GOT3 (cell line): Measurements from ENCODE around the gene SLC35F3.

Experiments
- DNase-seq: peaks from one replicate; lab custom pipeline; 2025; ENCODE audit warnings: mixed read lengths; lab: John Stamatoyannopoulos, UW

The SLC35F3 gene

DNA sequence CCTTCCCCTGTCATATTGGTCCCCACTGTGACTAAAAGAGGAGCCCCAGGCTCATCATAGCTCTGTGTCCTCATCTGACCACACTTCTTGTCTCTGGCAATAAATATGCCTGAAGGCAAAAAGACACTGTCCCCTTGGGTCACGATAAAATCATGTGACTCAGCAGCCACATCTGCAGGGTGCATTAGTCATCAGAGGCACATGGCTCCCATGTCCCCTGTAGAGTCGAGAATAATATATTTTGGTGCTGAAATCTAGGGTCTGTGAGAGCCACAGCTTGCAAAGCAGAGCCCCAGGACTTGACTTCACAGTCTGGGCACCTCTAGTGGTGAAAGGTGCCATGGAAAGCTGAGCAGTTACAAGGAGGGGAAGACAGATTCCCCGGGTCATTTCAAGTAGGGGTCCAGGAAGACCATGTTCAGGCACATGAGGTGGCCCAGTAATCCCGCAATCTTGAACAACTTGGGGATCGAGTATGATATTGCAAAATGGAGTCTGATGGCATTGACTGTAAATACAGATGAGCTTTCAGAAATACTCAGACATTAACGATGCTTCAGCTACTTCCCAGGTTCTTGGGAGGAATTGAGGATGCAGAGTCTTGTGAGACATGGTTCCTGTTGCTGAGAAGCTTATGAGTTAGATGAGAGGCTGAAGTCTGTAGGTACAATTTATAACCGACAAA is 68.6 kb downstream of the SLC35F3 start:
- DNase-seq: no peak

DNA sequence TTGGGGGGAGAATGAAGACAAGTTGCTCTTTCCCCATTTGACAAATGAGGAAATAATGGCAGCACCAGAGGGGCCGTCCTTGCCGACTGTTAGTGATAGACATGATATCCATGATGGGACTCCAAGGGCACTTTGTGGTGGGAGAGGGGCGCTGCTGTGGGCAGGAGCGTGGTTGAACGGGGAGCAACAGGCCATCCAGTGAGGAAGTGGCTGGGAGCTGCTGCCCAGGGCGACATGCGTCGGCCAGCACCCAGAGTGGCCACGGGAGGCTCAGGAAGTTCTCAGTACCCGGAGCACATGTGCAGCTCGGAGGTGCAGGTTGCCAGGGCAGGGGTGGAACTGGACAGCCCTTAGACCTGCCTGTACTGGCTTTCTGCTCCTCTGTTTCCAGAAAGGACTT is 71.0 kb downstream of the SLC35F3 start:
- DNase-seq: no peak

DNA sequence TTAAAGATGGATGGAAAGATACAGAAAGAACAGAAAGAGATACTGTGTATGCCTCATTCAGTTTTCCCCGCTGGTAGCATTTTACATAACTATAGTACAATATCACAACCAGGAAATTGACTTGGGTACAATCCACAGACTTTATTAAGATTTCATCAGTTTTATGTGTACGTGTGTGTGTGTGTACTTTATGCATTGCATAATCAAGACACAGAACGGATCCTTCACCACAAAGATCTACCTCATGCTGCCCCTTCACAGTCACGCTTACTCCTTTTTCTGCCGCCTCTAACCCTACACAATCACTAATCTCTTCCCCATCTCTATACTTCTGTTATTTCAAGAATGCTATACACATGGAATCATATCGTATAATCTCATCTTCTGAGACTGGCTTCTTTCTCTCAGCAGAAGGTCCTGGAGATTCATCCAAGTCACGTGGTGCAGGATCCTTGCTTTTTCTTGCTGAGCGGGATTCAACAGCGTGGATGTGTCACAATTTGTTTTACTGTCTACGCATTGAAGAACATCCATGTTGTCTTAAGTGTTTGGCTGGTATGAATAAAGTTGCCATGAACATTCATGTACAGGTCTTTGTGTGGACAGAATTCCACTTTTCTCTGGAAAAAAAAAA is 76.7 kb downstream of the SLC35F3 start:
- DNase-seq: no peak

DNA sequence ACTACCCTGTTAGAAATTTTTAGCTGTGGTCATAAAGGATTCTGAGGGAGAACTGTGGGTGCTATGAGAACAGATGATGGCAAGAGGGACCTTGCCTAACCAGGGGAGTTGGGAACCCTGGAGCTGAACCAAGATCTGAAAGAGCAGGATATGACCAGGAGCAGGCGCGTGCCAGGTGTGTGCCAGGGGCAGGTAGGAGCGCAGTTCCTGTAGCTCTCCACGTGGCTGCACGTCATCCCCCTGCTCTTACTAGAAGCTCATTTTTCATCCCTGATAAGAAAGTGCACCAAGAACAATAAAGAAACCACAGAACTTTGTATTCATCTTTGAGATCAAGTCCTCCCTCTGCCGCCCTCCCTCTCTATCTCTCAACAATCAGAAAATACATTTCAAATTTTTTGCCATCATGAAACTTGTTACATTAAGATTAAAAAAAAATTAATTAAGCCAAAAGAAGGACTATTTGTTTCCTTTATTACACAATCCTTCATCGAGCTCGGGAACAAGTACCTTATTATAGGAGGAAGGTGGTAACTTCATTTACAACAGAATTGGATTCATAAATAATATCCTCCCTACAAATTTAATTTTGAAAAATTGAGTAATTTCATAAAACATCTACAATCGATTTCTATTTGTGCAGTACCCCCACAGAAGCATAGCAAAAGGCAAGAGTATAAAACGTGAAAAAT is 78.5 kb downstream of the SLC35F3 start:
- DNase-seq: no peak

DNA sequence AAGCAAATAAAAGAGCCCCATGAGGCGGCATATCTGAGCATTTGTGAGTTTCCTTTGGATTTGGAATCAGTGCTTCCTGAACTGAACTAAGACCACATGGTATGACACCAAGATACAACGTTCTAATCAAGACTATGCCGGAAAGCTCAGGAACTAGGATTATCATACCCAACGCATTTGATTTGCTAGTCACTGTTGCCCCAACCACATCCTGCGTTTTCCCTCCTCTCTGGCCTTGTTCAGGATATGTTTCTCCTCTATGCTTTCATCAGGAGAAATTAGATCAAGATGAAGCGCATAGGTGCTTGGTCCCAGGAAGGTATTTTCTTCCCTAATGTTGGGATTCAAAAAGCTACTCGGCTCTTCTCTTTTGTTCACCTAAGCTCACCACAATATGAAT is 79.3 kb downstream of the SLC35F3 start:
- DNase-seq: no peak

DNA sequence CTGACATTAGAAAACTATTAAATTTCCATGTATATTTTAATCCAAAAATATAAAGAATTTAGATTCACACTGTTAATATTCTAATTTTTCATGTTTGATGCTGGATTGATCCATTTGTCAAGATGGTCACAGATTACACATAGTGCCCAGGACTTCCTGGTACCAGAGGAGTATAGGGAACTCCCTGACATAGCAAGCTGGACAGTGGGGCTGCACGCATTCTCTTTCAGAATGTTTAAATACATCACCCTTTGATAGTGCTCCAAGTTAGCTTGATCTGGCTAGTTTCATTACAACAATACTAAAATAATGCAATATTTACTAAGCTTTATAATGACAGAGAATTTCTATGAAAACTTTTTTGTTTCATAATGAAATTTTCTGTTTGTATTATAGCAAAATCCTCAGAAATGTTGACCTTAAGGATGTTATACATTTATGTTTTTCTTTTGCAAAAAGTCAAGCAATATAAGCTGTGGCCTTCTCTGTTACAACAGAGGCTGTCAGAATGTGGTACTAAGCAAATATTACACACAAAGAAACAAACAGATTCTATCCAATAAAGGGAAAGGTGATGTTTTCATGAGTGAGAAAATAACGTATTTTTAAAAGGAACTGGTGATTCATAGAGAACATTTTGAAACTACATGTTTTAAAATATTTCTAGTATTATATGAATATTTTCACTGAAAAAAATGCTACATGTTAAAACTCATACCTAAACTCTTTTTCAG is 84.7 kb downstream of the SLC35F3 start:
- DNase-seq: no peak

DNA sequence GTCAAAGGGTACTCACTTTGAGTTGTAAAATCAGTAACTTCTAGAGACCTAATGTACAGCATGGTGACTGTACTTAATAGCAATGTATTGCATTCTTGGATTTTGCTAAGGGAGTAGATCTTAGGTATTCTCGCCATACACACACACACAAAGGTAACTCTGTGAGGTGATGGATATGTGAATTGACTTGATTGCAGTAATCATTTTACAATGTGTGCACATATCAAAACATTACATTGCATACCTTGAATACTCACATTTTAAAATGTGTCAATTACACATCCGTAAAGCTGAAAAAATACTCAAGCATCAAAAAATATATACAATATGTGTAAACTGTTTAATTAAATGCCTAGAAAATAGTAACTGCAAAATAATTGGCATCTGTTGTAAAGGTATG is 86.0 kb downstream of the SLC35F3 start:
- no peak for DNase-seq

DNA sequence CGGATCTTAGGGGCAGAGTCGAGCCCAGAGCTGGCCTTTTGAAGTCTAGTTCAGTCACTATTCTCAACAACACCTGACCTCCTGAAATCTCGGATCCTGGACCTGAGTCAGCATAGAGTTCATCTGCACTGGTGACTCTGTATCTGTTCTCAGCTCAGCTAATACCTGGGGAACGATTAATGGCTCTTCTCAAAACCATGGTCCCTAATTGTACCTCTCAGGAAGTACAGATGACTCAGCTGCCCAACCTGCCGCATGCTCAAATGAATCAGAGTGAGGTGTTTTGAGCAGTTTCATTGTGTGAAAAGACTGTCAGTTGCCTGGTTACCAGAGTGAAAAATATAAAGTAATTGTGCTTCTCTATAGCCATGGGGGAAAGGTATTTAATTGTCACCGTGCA is 89.2 kb downstream of the SLC35F3 start:
- DNase-seq: no peak

DNA sequence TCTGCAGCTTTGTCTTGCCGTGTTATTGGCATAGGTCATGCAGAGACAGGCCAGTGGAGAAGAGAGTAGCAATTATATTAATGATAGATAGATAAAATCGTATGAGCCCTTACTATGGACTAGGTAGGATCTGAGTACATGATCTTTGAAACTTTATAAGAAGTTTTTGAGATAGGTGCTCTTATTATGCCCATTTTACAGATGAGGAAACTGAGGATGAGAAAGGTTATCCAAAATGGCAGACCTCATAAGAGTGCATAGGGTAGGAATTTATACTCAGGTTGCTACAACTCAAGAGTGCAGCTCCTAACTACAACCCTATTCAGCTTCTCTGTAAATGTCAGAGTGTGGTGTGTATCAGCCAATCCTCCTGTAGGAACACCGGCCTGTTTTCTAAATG is 89.6 kb downstream of the SLC35F3 start:
- DNase-seq: no peak

DNA sequence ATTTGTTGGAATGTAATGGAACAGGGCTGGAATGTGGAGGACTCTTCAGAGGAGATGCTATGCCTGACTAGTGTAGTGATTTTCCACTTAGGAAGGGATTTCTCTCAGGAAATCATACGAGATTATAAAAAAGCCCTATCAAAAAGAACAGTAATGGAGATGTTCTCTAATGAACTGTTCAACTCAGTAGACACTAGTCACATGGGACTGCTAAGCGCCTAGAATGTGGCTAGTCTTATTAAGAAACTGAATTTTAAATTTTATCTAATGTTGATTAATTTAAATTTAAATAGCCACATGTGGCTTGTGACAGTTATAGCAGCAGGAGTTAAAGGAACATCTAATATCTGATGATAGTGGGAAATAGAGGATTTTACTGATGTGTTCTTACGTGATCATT is 94.0 kb downstream of the SLC35F3 start:
- DNase-seq: no peak

DNA sequence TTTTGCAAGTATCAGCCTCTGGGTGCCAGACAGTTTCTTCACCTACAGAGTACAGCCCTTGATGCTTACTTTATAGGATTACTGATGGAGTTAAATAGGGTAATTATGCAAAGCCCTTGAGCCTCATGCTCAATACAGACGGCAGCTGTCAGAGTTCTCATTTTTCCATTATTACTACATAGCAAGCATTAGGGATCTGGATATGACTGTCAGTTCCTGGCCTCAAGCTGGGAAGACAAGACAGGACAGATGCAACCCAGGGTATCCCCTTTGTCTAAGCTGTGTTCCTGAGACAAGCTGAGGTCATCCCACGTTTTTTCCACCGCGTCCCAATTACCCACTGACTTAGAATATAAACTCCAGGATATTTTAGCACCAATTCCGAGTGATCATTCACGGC is 94.4 kb downstream of the SLC35F3 start:
- no peak for DNase-seq

DNA sequence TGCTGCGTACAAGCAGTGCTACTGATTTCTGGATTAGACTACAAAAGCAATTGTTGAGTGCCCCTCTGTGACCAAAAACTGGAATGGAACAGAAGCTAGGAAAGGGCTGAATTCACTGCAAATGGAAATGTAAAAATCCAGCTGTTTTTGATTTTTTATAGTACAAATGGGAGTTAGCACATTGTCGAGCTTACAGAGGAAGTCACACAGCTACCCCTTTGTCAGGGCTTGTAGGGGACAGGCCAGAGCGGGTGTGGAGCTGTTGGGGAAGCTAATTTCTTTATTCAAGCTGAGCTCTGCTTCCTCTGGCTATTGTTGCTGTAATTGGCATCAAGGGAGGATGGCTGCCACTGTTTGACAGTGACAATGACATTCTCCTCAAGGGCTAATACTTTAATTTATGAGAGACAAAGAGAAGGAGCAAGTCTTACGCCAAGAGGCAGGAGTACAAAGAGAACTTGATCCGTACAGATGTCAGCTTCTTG is 96.1 kb downstream of the SLC35F3 start:
- DNase-seq: no peak

DNA sequence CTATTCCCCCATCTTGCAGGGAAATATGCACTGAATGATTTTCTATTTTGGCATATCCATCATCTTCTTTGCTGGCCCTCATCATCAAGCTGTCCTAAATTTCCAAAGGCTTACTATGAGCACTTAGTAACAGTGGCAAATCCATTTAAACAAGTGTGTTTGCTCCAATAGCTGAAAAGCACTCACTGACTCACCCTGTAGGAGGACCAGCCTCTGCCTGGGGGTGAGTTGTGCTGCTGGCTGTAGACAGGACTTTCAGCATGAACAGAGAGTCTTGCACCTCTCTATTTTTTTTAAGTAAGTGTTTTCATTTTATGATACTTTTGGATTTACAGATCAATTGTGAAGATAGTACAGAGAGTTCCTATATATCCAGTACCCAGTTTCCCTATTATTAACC is 97.3 kb downstream of the SLC35F3 start:
- no peak for DNase-seq

DNA sequence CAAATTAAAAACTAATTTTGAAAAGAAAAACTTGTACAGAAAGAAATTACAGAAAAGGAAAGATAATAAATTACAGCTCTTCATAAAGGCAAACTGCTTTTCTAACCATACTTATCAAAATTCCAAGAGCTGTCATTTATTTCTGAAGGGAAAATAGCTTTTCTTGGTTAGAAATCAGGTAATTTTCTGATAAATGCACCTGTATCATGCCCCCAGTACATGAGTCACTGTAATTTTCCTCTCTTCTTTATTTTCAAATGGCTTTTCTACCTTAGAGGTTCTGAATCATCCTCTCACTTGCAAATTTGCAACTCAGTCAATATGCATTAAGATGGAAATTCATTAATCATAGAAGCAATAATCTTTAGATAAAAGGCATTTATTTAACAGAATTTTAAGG is 100.1 kb downstream of the SLC35F3 start:
- DNase-seq: no peak

DNA sequence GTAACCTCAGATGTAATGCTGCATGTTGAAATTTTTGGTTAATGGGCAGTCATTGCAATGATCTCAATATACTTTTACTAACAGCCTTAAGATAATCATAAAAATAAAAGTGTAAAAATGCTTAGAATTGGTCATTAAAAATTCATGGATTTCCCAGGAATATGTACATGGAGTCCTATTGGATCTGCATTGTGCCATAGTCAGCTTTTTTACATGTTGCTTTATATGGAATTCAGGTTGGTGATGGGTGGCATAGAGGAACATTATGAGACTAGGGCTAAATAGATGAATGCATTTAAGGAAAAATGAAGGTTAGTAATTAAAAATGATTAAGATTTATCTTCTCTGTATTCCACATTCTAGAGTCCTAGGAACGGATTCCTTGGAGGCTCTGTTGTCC is 103.2 kb downstream of the SLC35F3 start:
- no peak for DNase-seq

DNA sequence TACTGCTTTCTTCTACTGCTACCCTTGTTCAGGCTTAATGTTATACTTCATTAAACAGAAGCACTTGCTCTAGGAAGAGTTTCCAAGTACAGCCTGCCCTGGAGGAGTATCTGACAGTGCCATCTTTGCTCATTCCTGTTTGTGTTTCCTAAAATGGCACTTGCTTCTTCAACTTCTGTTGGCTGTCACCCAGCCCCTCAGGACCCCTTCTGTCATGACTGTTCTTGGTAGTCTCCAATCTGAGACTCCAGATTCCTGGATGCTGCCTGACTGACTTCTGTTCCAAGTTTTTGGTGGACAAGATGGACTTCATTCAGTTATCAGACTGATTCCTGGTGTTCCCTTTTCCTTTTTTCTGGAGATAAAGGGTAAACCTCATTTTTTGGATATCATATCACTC is 104.1 kb downstream of the SLC35F3 start:
- DNase-seq: no peak

DNA sequence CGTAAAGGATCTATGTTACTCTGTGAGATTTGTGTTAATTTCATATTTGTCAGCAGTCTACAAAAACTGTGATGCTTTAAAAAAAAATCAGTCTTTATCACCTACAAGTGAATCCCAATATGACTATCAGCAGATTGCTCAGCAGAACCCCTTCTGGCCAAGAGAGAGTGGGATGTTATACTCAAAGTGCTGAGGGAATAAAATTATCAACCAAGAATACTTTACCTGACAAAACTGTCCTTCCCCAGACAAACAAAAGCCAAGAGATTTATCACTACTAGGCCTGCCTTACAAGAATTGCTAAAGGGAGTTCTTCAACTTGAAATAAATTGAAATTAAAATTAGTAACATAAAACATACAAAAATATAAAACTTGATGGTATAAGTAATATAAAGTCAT is 105.2 kb downstream of the SLC35F3 start:
- no peak for DNase-seq

DNA sequence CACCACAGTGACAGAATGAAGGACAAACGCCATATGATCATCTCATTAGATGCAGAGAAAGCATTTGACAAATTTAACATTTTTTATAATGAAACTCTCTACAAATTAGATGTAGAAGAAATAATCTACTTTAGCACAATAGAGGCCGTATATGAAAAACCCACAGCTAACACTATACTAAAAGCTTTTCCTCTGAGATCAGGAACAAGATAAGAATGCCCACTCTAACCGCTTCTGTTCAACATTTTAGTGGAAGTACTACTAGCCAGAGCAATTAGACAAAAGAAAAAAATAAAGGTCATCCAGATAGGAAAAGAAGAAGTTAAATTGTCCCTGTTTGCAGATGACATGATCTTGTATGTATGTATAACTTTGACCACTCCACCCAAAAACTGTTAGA is 109.7 kb downstream of the SLC35F3 start:
- no peak for DNase-seq

DNA sequence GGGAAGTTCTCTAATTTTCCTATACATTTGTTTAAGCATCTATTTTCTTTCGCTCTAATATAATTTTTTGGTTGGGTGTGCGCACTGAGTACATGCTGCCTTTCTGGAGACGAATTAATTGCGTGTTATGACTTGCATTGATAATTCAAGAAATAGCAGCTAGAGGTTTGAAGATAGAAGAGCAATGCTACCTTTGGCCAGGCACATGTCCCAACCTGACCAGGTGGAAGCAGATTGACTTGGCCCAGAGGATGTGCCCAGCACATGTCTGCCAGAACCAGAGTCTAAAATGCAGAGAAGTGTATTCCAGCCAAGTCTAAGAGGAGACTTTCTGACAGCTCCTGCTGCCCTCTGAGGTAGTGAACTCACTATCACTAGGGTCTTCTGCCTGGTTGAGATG is 114.3 kb downstream of the SLC35F3 start:
- no peak for DNase-seq

DNA sequence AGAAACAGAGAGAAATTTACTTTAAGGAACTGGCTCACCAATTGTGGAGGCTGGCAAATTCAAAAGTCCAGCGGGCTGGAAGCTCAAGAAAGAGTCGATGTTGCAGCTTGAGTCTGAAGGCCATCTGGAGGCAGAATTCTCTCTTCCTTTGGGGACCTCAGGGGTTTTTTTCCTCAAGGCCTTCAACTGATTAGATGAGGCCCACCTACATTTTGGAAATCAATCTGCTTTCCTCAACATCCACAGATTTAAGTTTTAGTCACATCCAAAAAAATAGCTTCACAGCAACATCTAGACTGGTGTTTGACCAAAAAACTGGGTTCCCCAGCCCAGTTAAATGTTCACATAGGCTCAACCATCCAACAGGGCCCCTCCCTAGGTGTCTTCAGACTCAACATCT is 114.9 kb downstream of the SLC35F3 start:
- no peak for DNase-seq

DNA sequence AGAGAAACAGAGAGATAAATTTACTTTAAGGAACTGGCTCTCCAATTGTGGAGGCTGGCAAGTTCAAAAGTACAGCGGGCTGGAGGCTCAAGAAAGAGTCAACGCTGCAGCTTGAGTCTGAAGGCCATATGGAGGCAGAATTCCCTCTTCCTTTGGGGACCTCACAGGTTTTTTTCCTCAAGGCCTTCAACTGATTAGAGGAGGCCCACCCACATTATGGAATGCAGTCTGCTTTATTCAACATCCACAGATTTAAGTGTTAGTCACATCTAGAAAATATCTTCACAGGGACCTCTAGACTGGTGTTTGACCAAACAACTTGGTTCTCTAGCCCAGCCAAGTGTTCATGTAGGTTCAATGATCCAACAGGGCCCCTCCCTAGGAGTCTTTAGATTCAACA is 117.8 kb downstream of the SLC35F3 start:
- DNase-seq: no peak

DNA sequence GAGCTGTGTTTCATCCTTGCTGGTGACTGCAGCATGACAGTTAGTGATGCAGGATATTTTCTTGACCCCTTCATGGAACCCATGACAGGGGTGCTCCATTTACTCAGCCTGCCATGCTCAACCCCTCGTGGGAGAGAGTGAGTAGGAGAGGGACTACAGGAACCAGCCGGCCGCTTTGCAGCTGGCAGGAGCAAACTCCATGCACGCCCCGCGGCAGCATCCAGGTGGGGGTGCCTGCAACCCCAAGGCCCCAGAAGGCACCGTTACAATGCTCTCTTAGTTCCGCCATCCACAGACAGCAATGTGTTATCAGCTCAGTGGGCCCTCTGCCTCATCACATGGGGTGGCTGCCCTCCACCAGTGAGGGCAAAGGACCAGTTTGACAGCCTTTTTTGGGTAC is 135.1 kb downstream of the SLC35F3 start:
- DNase-seq: no peak
